LNCAP (cell line): ENCODE results near the gene MFN1.

Experiments used
- CTCF ChIP-seq: fragments of 450-650 bp; IDR thresholded peaks from 2 replicates; pipeline ENCODE4 v1.5.1; 2017; ENCODE audit warnings: mild to moderate bottlenecking

MFN1 gene

GRCh38 chr3:179369621-179370020 lies 22.1 kb downstream of the MFN1 start:
- TF ChIP-seq CTCF = no peak

- TF ChIP-seq CTCF = no peak
Observed at GRCh38 chr3:179373938-179374337, 26.4 kb downstream of the MFN1 start.

GRCh38 chr3:179375091-179375999 lies 27.8 kb downstream of the MFN1 start:
- TF ChIP-seq CTCF = no peak

- TF ChIP-seq CTCF = no peak
Observed at GRCh38 chr3:179376474-179376873, 29.0 kb downstream of the MFN1 start.

GRCh38 chr3:179391906-179392305 lies 44.4 kb downstream of the MFN1 start:
- TF ChIP-seq CTCF = no peak

GRCh38 chr3:179398574-179399231 lies 51.2 kb downstream of the MFN1 start:
- TF ChIP-seq CTCF = no peak

GRCh38 chr3:179401561-179401960 lies 54.1 kb downstream of the MFN1 start:
- no peak for TF ChIP-seq CTCF
